Endothelial cell of umbilical vein (primary cell): ENCODE data around the gene NRROS. TPM values are rescaled to one million over a fixed set of nuclear protein-coding genes. Genes with fewer than 3 reads are reported as not detected.

Source experiments
- BruUV-seq: library from RNA; stranded (reverse); fragments of 400-500 nt; replicated peaks from 2 replicates; lab custom pipeline; 2021; lab: Mats Ljungman, UMichigan
- CTCF ChIA-PET: fragments of 300-600, 350-600 bp; sonication (Branson Sonifier 250); formaldehyde crosslinking; loops from one replicate; lab custom pipeline; 2021; ENCODE audit warnings: antibody characterized with exemption, inconsistent platforms; lab: Charles Lee
- POLR2A ChIA-PET: fragments of 300-600, 350-600 bp; sonication (Branson Sonifier 250); formaldehyde crosslinking; loops from one replicate; lab custom pipeline; 2021; ENCODE audit warnings: antibody characterized with exemption, inconsistent platforms; lab: Charles Lee
- DNase-seq: peaks from one replicate; pipeline ENCODE4 v3.0.0-alpha.2; 2011; ENCODE audit warnings: low read depth, low spot score
- FAIRE-seq: peaks from 2 replicates; lab custom pipeline; 2011; peaks lifted over from hg19 to GRCh38; lab: Jason Lieb, UNC
- H2AFZ ChIP-seq: 2 replicates; pipeline ENCODE4 v1.6.0; 2012; ENCODE audit warnings: low read depth, low read length, control low read depth, inconsistent platforms
- H3K27ac ChIP-seq: 2 replicates; pipeline ENCODE4 v1.5.1; 2011; ENCODE audit warnings: low read depth, mild to moderate bottlenecking, control low read depth, low read length, moderate library complexity; ENCODE audit not compliant: insufficient read depth
- H3K27me3 ChIP-seq, 2 experiments: 2 replicates each; pipeline versions ENCODE4 v1.6.0 to v1.6.1; 2011; ENCODE audit warnings: low read length in 2 of 2, mixed read lengths in 1 of 2; ENCODE audit not compliant: control insufficient read depth in 2 of 2, insufficient read depth in 2 of 2
- H3K36me3 ChIP-seq, 2 experiments: 2 replicates in 1 of 2; 3 replicates in 1 of 2; pipeline ENCODE4 v1.5.1; 2011; ENCODE audit warnings: low read length in 2 of 2, mild to moderate bottlenecking in 1 of 2, moderate library complexity in 1 of 2; ENCODE audit not compliant: control insufficient read depth in 2 of 2, insufficient read depth in 2 of 2; ENCODE audit errors: extremely low read depth in 1 of 2
- H3K4me1 ChIP-seq: 3 replicates; pipeline ENCODE4 v1.5.1; 2011; ENCODE audit warnings: mild to moderate bottlenecking, low read length; ENCODE audit not compliant: control insufficient read depth, insufficient read depth; ENCODE audit errors: extremely low read depth
- H3K4me2 ChIP-seq: 2 replicates; pipeline ENCODE4 v1.6.1; 2011; ENCODE audit warnings: low read length, control low read depth, mixed read lengths; ENCODE audit not compliant: insufficient read depth
- H3K4me3 ChIP-seq, 3 experiments: fragments of 200-600 bp in 1 of 3; sonication (generic), shearing (Covaris generic) in 1 of 3; replicated peaks in 1 of 3; 2 replicates each; pipeline ENCODE4 v1.5.1; 2011 to 2016; ENCODE audit warnings: control low read depth in 3 of 3, low read length in 3 of 3, mild to moderate bottlenecking in 2 of 3, inconsistent platforms in 1 of 3, low read depth in 1 of 3, moderate library complexity in 1 of 3; ENCODE audit not compliant: insufficient read depth in 1 of 3
- H3K79me2 ChIP-seq: 2 replicates; pipeline ENCODE4 v1.6.0; 2012; ENCODE audit warnings: low read length, inconsistent platforms; ENCODE audit not compliant: control insufficient read depth, insufficient read depth
- H3K9ac ChIP-seq: replicated peaks from 2 replicates; pipeline ENCODE3; 2011; ENCODE audit warnings: low read length, control low read depth; ENCODE audit not compliant: insufficient read depth; ENCODE audit errors: extremely low read depth
- H3K9me1 ChIP-seq: replicated peaks from 3 replicates; pipeline ENCODE4 v1.6.0; 2011; ENCODE audit warnings: mild to moderate bottlenecking, low read length; ENCODE audit not compliant: control insufficient read depth, insufficient read depth; ENCODE audit errors: extremely low read depth
- H3K9me3 ChIP-seq: replicated peaks from 2 replicates; pipeline ENCODE4 v1.5.1; 2012; ENCODE audit warnings: low read length, inconsistent platforms; ENCODE audit not compliant: control insufficient read depth, insufficient read depth
- H4K20me1 ChIP-seq: replicated peaks from 2 replicates; pipeline ENCODE3; 2011; ENCODE audit warnings: mild to moderate bottlenecking, low read length; ENCODE audit not compliant: control insufficient read depth, insufficient read depth; ENCODE audit errors: extremely low read depth
- CTCF ChIP-seq, 2 donors: IDR thresholded peaks; 1 replicate in 1 of 2; 2 replicates in 1 of 2; pipeline ENCODE4 v1.5.1; 2011; ENCODE audit warnings: low read length in 2 of 2, mild to moderate bottlenecking in 2 of 2, moderate library complexity in 2 of 2, control low read depth in 1 of 2, inconsistent platforms in 1 of 2, low read depth in 1 of 2; ENCODE audit not compliant: insufficient read depth in 1 of 2; ENCODE audit errors: extremely low read depth in 1 of 2
- EZH2 ChIP-seq: IDR thresholded peaks from 2 replicates; pipeline ENCODE4 v1.6.1; 2012; ENCODE audit warnings: borderline replicate concordance, low read depth, mild to moderate bottlenecking, moderate library complexity, low read length, inconsistent platforms; ENCODE audit not compliant: severe bottlenecking
- GATA2 ChIP-seq: IDR thresholded peaks from 2 replicates; pipeline ENCODE4 v1.7.0; 2011; ENCODE audit warnings: low read depth, mild to moderate bottlenecking, moderate library complexity, mixed read lengths, low read length; ENCODE audit not compliant: insufficient read length, insufficient read depth
- JUN ChIP-seq: IDR thresholded peaks from 2 replicates; pipeline ENCODE4 v1.6.1; 2011; ENCODE audit warnings: borderline replicate concordance, low read depth; ENCODE audit not compliant: insufficient read length, insufficient read depth
- MAX ChIP-seq: IDR thresholded peaks from 2 replicates; pipeline ENCODE4 v1.6.1; 2011; ENCODE audit not compliant: insufficient read depth, insufficient read length
- MYC ChIP-seq: IDR thresholded peaks from one replicate; pipeline ENCODE4 v1.6.1; 2011; ENCODE audit warnings: mild to moderate bottlenecking, low read depth, low read length
- POLR2A ChIP-seq: IDR thresholded peaks from 2 replicates; pipeline ENCODE4 v1.6.1; 2012; ENCODE audit warnings: low read depth, mild to moderate bottlenecking, control low read depth, low read length
- POLR2AphosphoS5 ChIP-seq: IDR thresholded peaks from 2 replicates; pipeline ENCODE4 v1.6.1; 2012; ENCODE audit warnings: low read depth, mild to moderate bottlenecking, control low read depth, low read length, moderate library complexity; ENCODE audit not compliant: insufficient read depth
- dilution Hi-C: fragments of 300-500 bp; cut with MboI; formaldehyde crosslinking; loops from one replicate; pipeline ENCODE4 v1.15.0; 2019; ENCODE audit warnings: low sequenced_read_pairs; ENCODE audit not compliant: extremely low pct_ligation_motif_present
- intact Hi-C: fragments of 100-400 bp; cut with micrococcal nuclease; formaldehyde crosslinking; loops from one replicate; pipeline ENCODE4 v1.10.0; 2022
- polyA plus RNA-seq, 4 experiments: library from polyadenylated mRNA; depleted of rRNA in 3 of 4; stranded (reverse) in 3 of 4; unstranded in 1 of 4; fragments of >200 nt; gene quantifications; 2 replicates each; pipeline versions ENCODE4 v1.2.1 to v1.2.3, GENCODE V29; 2011 to 2012; ENCODE audit warnings: missing spikeins in 1 of 4
- total RNA-seq: library from RNA; stranded (reverse); gene quantifications from 2 replicates; pipeline ENCODE4 v1.2.3, GENCODE V29; 2021

Gene NRROS
- total and polyA plus RNA-seq, 2 donors (not counting 3 experiments of a cell fraction or from before 2014, with no cell fraction given): 8.1 to 15.6 TPM

GRCh38 chr3:196651819-196652218 is 12.3 kb downstream of the NRROS start:
- H2AFZ ChIP-seq: no peak overlapping the region
- peaks cover 21% of the 10 kb centered on the region for H3K4me1 ChIP-seq
- H3K27ac ChIP-seq: peak overlapping the region; percentile 43
- no peaks in the 10 kb centered on the region for H3K9me1 ChIP-seq
- H3K27me3 ChIP-seq: no peaks in the 10 kb centered on the region
- TF ChIP-seq MYC: no peak
- intact Hi-C loops: loop anchor here (1.0 kb wide), 3 partner anchors 20 to 40 kb away; no protein-coding TSS in a partner anchor
- ChIA-PET CTCF (interaction anchor here (0.6 to 3.8 kb wide), 3 partner anchors 16 to 56 kb away, joined by 3 to 30 read pairs (median 3); no protein-coding TSS in a partner anchor), POLR2A (no interaction called here)
- no peak overlapping the region for H3K4me2 ChIP-seq
- dilution Hi-C loops: no loop called here
- H3K4me3 ChIP-seq: no peak overlapping the region
- H3K9ac ChIP-seq: no peak overlapping the region
- H4K20me1 ChIP-seq: no peaks in the 10 kb centered on the region
- H3K9me3 ChIP-seq: no peaks in the 10 kb centered on the region
- peaks cover 0 to 2% of the 10 kb centered on the region in 2 experiments for H3K36me3 ChIP-seq
- FAIRE-seq (peak; percentile 18), DNase-seq (no peak)
- no TSS peak for BruUV-seq
- H3K79me2 ChIP-seq: no peaks in the 10 kb centered on the region

- Histone ChIP-seq H3K9ac (no peak overlapping the region), H3K79me2 (no peaks in the 10 kb centered on the region), H3K4me3 (no peak overlapping the region), H3K4me2 (no peak overlapping the region), H3K9me1 (no peaks in the 10 kb centered on the region), H3K27ac (no peak overlapping the region), H2AFZ (no peak overlapping the region), H3K9me3 (no peaks in the 10 kb centered on the region), H4K20me1 (no peaks in the 10 kb centered on the region), H3K36me3 (peaks cover 0 to 2% of the 10 kb centered on the region in 2 experiments), H3K4me1 (peaks cover 17% of the 10 kb centered on the region), H3K27me3 (no peaks in the 10 kb centered on the region)
- ChIA-PET CTCF (interaction anchor here (1.3 to 1.5 kb wide), 2 partner anchors 32 to 44 kb away, joined by 5 read pairs; no protein-coding TSS in a partner anchor), POLR2A (no interaction called here)
- no TSS peak for BruUV-seq
- FAIRE-seq: no peak
- no peak for DNase-seq
- dilution Hi-C loops: no loop called here
- TF ChIP-seq MAX: no peak
- no peak for TF ChIP-seq EZH2
- TF ChIP-seq JUN: no peak
- no peak for TF ChIP-seq POLR2A
- TF ChIP-seq GATA2: no peak
- TF ChIP-seq CTCF (IDR thresholded peaks at IDR 0.05; ENCODE audit: extremely low read depth in 1 of 2, insufficient read depth in 1 of 2, low read depth in 1 of 2, low read length in 2 of 2): no peak
- TF ChIP-seq POLR2AphosphoS5: no peak
- TF ChIP-seq MYC: no peak
- intact Hi-C loops: no loop called here
Measured at GRCh38 chr3:196652961-196653795, 13.7 kb downstream of the NRROS start.
